Pancreas (tissue), 10 donors: ENCODE data around the gene PKIB. TPM values are rescaled to one million over a fixed set of nuclear protein-coding genes. Genes with fewer than 3 reads are reported as not detected.

ENCODE experiments used
- ATAC-seq, 4 donors: fragments of 200-7000 bp; cut with Tn5 transposase; one replicate each; pipeline versions ENCODE4 v1.8.0 to v1.9.1; 2020; ENCODE audit warnings: mild to moderate bottlenecking in 4 of 4, moderate library complexity in 4 of 4
- DNase-seq, 6 donors: peaks; one replicate each; pipeline ENCODE4 v3.0.0-alpha.2; 2020
- FAIRE-seq: peaks from 2 replicates; lab custom pipeline; 2012; peaks lifted over from hg19 to GRCh38; lab: Jason Lieb, UNC
- H3K27ac ChIP-seq, 4 donors: fragments of 200-600 bp; sonication (generic); 1 replicate in 3 of 4; 2 replicates in 1 of 4; pipeline versions ENCODE4 v1.5.0 to v1.8.0; 2020
- H3K27me3 ChIP-seq, 4 donors: fragments of 200-600 bp; one replicate each; pipeline ENCODE4 v1.8.0; 2021
- H3K36me3 ChIP-seq, 3 donors: fragments of 200-600 bp; sonication (generic) in 1 of 3; one replicate each; pipeline versions ENCODE4 v1.5.0 to v1.8.0; 2020 to 2021
- H3K4me1 ChIP-seq, 3 donors: fragments of 200-600 bp; one replicate each; pipeline ENCODE4 v1.8.0; 2021
- H3K4me3 ChIP-seq, 4 donors: fragments of 200-600 bp; sonication (generic) in 2 of 4; one replicate each; pipeline versions ENCODE4 v1.5.0 to v1.8.0; 2020 to 2021
- H3K9me3 ChIP-seq, 4 donors: fragments of 200-600 bp; one replicate each; pipeline ENCODE4 v1.8.0; 2021
- WGBS, 2 donors: extraction: QIAGEN DNeasy Blood & Tissue Kit; methylation state at CpG; one replicate each; pipeline ENCODE4 v1.1.7; 2013; 5-methylcytosine and 5-hydroxymethylcytosine counted together
- intact Hi-C, 3 donors: fragments of 100-400 bp; cut with DNase I; formaldehyde crosslinking; loops; one replicate each; pipeline versions ENCODE4 v1.11.1 to v1.14.2; 2022
- polyA plus RNA-seq, 2 donors: library from polyadenylated mRNA; stranded (reverse); fragments of 200-250 nt; gene quantifications; one replicate each; pipeline ENCODE4 v1.2.3, GENCODE V29; 2013
- total RNA-seq, 6 donors: library from RNA; stranded (reverse); fragmentation: NEBNext Ultra II Directional in 4 of 6; extraction: Animal tissue kit (Norgen Biotek cat#: 25700) in 4 of 6; gene quantifications; one replicate each; pipeline versions ENCODE4 v1.2.1 to v1.2.4, GENCODE V29; 2021 to 2023
- TF ChIP-seq, protein P1 (sequence below), 4 donors: fragments of 200-600 bp; sonication (generic) in 3 of 4; IDR thresholded peaks; one replicate each; pipeline versions ENCODE4 v1.5.0 to v1.8.0; 2021; ENCODE audit warnings: antibody characterized with exemption in 4 of 4
- donor health status: healthy with polysubstance abuse.
- donor health status: DM: no; HTN: no; CAD: no; lungs with moderate emphysema.
- donor health status: DM: no; HTN: no; CAD: no.
- donor health status: control.
- donor health status: control.
- donor health status: Bipolar disorder and iron deficiency.
- donor health status: DM: yes; HTN: yes; CAD: no.
- donor health status: DM: no; HTN: no; CAD: no.
- donor health status: DM: no; HTN: no; CAD: no.
- donor health status: DM: yes; HTN: yes; CAD: no.

The PKIB gene
- total RNA-seq, result 1 to 10 TPM; 1.2 to 7.3 (median 4.5) TPM
- polyA plus RNA-seq, result 10 to 100 TPM in 1 of 2 donors, 1 to 10 TPM in 1; 5.2 to 21.1 TPM

- H3K4me1 ChIP-seq, result peaks cover 4 to 9% (median 6%) of the 10 kb centered on the region in 3 donors
- H3K27ac ChIP-seq, result peak within 1 kb of the TSS in 3 of 4 donors; percentile 43 to 77 (median 67)
- ATAC-seq, result peak; percentile 96 to 99 (median 98)
- H3K36me3 ChIP-seq, result no peaks in the 10 kb centered on the region
- TF ChIP-seq, protein P1, sequence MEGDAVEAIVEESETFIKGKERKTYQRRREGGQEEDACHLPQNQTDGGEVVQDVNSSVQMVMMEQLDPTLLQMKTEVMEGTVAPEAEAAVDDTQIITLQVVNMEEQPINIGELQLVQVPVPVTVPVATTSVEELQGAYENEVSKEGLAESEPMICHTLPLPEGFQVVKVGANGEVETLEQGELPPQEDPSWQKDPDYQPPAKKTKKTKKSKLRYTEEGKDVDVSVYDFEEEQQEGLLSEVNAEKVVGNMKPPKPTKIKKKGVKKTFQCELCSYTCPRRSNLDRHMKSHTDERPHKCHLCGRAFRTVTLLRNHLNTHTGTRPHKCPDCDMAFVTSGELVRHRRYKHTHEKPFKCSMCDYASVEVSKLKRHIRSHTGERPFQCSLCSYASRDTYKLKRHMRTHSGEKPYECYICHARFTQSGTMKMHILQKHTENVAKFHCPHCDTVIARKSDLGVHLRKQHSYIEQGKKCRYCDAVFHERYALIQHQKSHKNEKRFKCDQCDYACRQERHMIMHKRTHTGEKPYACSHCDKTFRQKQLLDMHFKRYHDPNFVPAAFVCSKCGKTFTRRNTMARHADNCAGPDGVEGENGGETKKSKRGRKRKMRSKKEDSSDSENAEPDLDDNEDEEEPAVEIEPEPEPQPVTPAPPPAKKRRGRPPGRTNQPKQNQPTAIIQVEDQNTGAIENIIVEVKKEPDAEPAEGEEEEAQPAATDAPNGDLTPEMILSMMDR (IDR thresholded peaks at IDR 0.05), result peak in 2 of 4 donors; percentile 31 to 32
- intact Hi-C loops, result no loop called here
- WGBS, 2 donors, result 0% methylated on average over 66 of the region's 66 CpGs
- peak within 1 kb of the TSS; percentile 35 to 60 (median 54) for H3K4me3 ChIP-seq
- H3K9me3 ChIP-seq, result no peaks in the 10 kb centered on the region
- no peaks in the 10 kb centered on the region for H3K27me3 ChIP-seq
- DNase-seq, result peak; percentile 81 to 93 (median 85)
- FAIRE-seq, result no peak
These were observed at the start of gene PKIB for GRCh38 chr6:122609881-122610689. Gene PKIB, plus strand, starts transcription at chr6:122610405. Its CDS starts 107,390 bp downstream, at chr6:122717795.

- Histone ChIP-seq H3K36me3 (no peaks in the 10 kb centered on the region), H3K4me1 (no peaks in the 10 kb centered on the region), H3K9me3 (no peaks in the 10 kb centered on the region), H3K27me3 (no peaks in the 10 kb centered on the region), H3K4me3 (no peak overlapping the region), H3K27ac (no peak overlapping the region)
- FAIRE-seq (no peak), DNase-seq (no peak), ATAC-seq (no peak)
- TF ChIP-seq, protein P1 (IDR thresholded peaks at IDR 0.05), result no peak
- 84 to 95% methylated on average over 8 of the region's 8 CpGs for WGBS, 2 donors
- intact Hi-C loops, result no loop called here
These were observed 46.7 kb upstream of the PKIB start for GRCh38 chr6:122563364-122564052.

- Histone ChIP-seq H3K36me3 (no peaks in the 10 kb centered on the region), H3K27me3 (no peaks in the 10 kb centered on the region), H3K9me3 (no peaks in the 10 kb centered on the region), H3K27ac (no peak overlapping the region), H3K4me1 (no peaks in the 10 kb centered on the region), H3K4me3 (no peak overlapping the region)
- FAIRE-seq, result no peak
- TF ChIP-seq, protein P1 (IDR thresholded peaks at IDR 0.05), result no peak
- no peak for DNase-seq
- WGBS, 2 donors, result 77 to 89% methylated on average over 3 of the region's 3 CpGs
- peak in 2 of 4 donors; percentile 41 to 58 for ATAC-seq
- intact Hi-C loops, result no loop called here
These were observed 46.0 kb upstream of the PKIB start for GRCh38 chr6:122564230-122564629.

- no peaks in the 10 kb centered on the region for H3K9me3 ChIP-seq
- H3K27me3 ChIP-seq, result no peaks in the 10 kb centered on the region
- TF ChIP-seq, protein P1 (IDR thresholded peaks at IDR 0.05), result no peak
- FAIRE-seq, result no peak
- no peak for ATAC-seq
- H3K4me1 ChIP-seq, result no peaks in the 10 kb centered on the region
- H3K4me3 ChIP-seq, result no peak overlapping the region
- no peak overlapping the region for H3K27ac ChIP-seq
- intact Hi-C loops, result no loop called here
- no peak for DNase-seq
- H3K36me3 ChIP-seq, result no peaks in the 10 kb centered on the region
These were observed 44.5 kb upstream of the PKIB start for GRCh38 chr6:122565708-122566107.
